ENCODE measurements around the gene B3GNT3. TPM values are rescaled to one million over a fixed set of nuclear protein-coding genes. Genes with fewer than 3 reads are reported as not detected.

Gene B3GNT3
- total RNA-seq, 4 donors from 2014 or later = 4.7 TPM; not detected in 3

DNA sequence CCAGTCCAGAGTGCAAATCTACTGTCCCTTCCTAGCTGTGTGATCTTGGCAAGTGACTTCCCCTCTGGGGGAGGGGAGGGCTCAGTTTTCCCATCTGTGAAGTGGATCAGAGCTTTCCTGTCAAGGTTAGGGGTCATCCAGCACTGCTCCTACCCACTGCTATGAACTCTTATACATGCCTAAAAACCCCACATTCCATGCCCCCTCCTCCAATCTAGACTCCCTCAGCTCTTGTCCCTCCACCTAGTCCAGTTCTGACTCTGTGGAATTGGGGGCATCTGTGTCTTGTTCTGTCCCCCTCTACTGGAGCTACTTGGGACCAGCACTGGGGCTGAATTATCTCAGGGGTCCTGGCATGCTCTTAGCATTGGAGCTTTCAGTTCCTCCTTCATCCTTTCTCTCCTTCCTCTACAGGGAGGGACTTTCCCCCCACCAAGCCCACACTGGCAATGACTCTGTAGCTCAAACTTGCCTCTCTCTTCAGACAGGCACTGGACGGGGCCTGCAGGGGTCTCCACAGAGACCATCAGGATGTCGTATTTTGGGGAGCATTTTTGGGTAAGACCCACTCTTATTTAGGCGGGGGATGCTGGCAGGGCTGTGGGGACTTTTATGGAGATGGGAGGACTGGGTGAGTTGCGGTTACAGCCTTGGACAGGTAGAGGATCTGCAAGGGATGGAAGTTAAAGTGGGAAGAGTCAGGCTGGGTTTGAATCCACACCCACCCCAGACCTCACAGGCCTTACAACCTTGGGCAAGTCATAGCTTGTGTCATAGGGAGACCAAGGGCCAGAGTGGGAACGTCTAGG is 40.1 kb upstream of the B3GNT3 start:
- WGBS, 2 donors (ENCODE audit: low coverage in 1 of 2) = 83% methylated on average over 2 of the region's 5 CpGs; no CpG with 5 or more reads in 1 of the 2 donors
- Histone ChIP-seq H3K9me3 (no peaks in the 10 kb centered on the region), H3K27me3 (no peaks in the 10 kb centered on the region), H3K4me3 (no peak overlapping the region), H3K4me1 (peaks cover 0 to 7% (median 3%) of the 10 kb centered on the region in 3 donors), H3K27ac (no peak overlapping the region), H3K36me3 (no peaks in the 10 kb centered on the region)
- no peak for ATAC-seq
- TF ChIP-seq, protein P1, sequence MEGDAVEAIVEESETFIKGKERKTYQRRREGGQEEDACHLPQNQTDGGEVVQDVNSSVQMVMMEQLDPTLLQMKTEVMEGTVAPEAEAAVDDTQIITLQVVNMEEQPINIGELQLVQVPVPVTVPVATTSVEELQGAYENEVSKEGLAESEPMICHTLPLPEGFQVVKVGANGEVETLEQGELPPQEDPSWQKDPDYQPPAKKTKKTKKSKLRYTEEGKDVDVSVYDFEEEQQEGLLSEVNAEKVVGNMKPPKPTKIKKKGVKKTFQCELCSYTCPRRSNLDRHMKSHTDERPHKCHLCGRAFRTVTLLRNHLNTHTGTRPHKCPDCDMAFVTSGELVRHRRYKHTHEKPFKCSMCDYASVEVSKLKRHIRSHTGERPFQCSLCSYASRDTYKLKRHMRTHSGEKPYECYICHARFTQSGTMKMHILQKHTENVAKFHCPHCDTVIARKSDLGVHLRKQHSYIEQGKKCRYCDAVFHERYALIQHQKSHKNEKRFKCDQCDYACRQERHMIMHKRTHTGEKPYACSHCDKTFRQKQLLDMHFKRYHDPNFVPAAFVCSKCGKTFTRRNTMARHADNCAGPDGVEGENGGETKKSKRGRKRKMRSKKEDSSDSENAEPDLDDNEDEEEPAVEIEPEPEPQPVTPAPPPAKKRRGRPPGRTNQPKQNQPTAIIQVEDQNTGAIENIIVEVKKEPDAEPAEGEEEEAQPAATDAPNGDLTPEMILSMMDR (IDR thresholded peaks at IDR 0.05) = no peak
- TF ChIP-seq EP300 (IDR thresholded peaks at IDR 0.05) (no peak), POLR2AphosphoS5 (IDR thresholded peaks at IDR 0.05) (no peak), POLR2A (IDR thresholded peaks at IDR 0.05) (no peak)

DNA sequence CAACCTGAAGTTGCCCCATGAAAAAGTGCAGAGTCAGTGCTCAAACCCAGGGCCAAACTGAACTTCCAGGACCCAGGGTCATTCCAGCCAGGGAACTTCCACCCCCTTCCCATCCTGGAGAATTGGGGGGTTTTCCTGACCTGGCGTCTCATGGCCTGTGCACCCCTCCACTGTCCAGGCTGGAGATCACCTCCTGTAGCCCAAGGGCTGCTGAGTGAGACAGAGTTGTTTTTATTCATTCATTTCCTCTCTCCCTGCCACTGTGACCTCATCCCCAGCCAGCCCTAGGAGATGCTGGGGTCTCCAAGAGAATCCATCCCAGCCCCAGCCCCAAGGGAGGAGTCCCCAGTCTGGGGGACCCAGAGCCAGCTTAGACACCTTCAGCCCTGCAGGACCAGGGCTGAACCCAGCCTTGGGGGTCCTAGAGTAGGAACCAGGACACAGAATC is 39.5 kb upstream of the B3GNT3 start:
- no peaks in the 10 kb centered on the region for H3K36me3 ChIP-seq
- no CpG with 5 or more reads among the region's 1 CpG for WGBS, 2 donors (ENCODE audit: low coverage in 1 of 2)
- H3K4me1 ChIP-seq = peaks cover 0 to 7% (median 3%) of the 10 kb centered on the region in 3 donors
- TF ChIP-seq, protein P1 (IDR thresholded peaks at IDR 0.05) = no peak
- no peak for TF ChIP-seq POLR2A (IDR thresholded peaks at IDR 0.05)
- TF ChIP-seq POLR2AphosphoS5 (IDR thresholded peaks at IDR 0.05) = no peak
- no peak for TF ChIP-seq EP300 (IDR thresholded peaks at IDR 0.05)
- ATAC-seq = no peak
- H3K4me3 ChIP-seq = no peak overlapping the region
- no peaks in the 10 kb centered on the region for H3K27me3 ChIP-seq
- no peak overlapping the region for H3K27ac ChIP-seq
- H3K9me3 ChIP-seq = no peaks in the 10 kb centered on the region

DNA sequence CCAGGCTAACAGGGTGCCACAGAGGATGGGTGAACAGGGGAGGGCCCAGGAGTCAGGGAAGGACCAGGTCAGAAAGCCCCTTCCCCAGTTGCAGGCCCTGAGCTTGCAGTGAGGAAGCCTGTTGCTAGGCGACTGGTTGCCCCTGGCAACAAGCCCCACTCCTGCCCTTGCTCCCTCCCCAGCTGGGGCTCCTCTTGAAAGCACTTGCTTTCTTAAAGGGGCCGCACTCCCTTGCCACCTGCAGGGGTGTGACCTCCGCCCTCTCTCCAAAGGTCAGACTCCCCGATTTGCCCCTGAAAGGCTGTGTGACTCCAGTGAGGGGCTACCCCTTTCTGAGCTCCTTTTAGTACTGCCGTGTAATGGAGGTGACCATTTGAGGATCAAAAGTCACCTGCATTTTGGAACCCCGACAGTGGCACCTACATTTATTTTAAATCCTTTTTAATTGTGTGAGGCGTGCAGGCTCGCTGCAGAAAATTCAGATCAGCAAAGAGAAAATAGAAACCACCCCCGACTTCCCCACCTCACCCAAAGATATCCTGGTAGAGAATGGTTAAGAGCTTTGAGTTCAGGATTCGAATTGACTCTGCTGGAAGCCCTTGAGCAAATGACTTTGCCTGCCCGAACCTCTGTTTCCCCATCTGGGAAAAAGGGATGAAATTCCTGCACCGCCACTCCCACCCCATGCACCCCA is 38.8 kb upstream of the B3GNT3 start:
- Histone ChIP-seq H3K4me3 (no peak overlapping the region), H3K27ac (no peak overlapping the region), H3K27me3 (no peaks in the 10 kb centered on the region), H3K9me3 (no peaks in the 10 kb centered on the region), H3K36me3 (no peaks in the 10 kb centered on the region), H3K4me1 (peaks cover 0 to 7% (median 3%) of the 10 kb centered on the region in 3 donors)
- ATAC-seq = no peak
- WGBS, 2 donors (ENCODE audit: low coverage in 1 of 2) = 59% methylated on average over 7 of the region's 12 CpGs; no CpG with 5 or more reads in 1 of the 2 donors
- TF ChIP-seq, protein P1 (IDR thresholded peaks at IDR 0.05) = no peak
- no peak for TF ChIP-seq EP300 (IDR thresholded peaks at IDR 0.05)

DNA sequence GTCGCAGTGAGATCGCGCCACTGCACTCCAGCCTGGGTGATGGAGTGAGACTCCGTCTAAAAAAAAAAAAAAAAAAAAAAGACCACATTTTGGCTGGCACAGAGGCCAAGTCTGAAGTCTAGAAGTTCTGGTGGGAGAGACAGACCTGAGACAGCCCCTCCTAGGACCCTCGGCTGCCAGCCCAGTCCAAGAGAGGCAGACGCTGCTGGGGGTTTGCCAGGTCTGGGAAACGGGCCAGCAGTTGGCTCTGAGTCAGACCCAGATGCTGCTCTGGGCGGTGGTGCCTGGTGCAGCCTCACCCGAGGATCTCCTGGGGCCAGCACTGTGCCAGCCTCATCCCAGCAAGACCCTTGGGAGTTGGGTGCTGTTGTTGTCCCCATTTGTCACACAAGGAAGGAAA is 37.8 kb upstream of the B3GNT3 start:
- Histone ChIP-seq H3K36me3 (no peaks in the 10 kb centered on the region), H3K27me3 (no peaks in the 10 kb centered on the region), H3K27ac (no peak overlapping the region), H3K9me3 (no peaks in the 10 kb centered on the region), H3K4me3 (no peak overlapping the region), H3K4me1 (peaks cover 0 to 7% (median 3%) of the 10 kb centered on the region in 3 donors)
- no peak for ATAC-seq
- 0 to 11% methylated on average over 2 to 5 of the region's 9 CpGs for WGBS, 2 donors (ENCODE audit: low coverage in 1 of 2)
- TF ChIP-seq, protein P1 (IDR thresholded peaks at IDR 0.05) = no peak
- TF ChIP-seq EP300 (IDR thresholded peaks at IDR 0.05) (no peak), POLR2A (IDR thresholded peaks at IDR 0.05) (no peak), POLR2AphosphoS5 (IDR thresholded peaks at IDR 0.05) (no peak)
